ENCODE measurements around the gene PIP5KL1.

PIP5KL1 gene

DNA sequence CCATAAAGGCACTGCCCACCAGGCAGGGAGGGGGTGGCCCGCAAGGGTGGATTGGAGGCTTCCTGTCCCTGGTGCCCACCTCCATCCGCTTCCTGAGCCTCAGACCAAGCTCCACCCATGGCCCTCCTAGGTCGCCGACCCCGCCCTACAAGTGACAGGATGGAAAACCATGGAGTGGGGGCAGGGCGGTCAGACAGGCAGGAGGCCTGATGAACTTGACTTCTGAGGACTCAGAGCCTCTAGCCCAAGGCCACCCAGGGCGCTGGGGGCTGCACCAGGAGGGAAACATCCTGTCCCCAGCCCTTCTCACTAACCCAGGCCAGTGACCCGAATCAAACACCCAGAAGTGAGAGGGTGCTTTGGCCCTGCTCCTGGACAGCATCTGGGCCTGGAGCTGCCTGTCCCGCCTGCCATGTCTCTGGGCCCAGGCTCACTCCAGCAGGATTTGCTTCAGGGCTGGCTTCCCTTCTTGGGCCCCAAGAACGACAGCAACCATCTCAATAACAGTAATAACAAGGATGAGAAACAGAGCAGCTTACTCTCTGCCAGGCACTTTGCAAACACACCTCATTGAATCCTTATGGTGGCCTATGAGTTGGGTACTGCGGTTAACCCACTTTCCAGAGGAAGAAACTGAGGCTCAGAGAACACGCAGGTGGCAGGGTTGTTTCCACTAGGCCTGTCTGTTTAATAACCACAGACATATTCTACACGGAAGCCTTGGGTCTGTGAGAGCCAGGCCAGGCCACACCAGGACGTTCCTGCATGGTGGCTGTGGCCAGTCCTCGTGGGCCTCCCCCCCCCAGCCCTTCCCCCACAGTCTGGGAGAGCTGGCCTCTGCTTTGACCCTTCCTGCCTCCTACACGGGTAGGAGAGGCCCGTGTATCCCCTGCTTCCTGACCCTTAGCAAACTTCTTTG, 26.8 kb downstream of the PIP5KL1 start:
- Histone ChIP-seq H3K27ac (ENCODE audit: low read length, poor library complexity, severe bottlenecking) (peak overlapping the region; percentile 48), H3K9ac (ENCODE audit: low read length) (peak overlapping the region; percentile 70), H3K23ac (ENCODE audit: low read length in 2 of 2) (no peak overlapping the region), H2BK120ac (ENCODE audit: low read depth, low read length) (peak overlapping the region; percentile 71), H2BK12ac (ENCODE audit: low read length in 2 of 2) (peak overlapping the region; percentile 79 to 91), H2BK5ac (ENCODE audit: low read depth, low read length, poor library complexity, severe bottlenecking) (no peak overlapping the region), H3K18ac (ENCODE audit: low read depth in 1 of 2, low read length in 2 of 2) (peak overlapping the region; percentile 91 to 92), H4K91ac (ENCODE audit: low read length) (peak overlapping the region; percentile 92), H2AK5ac (ENCODE audit: low read length, severe bottlenecking) (peak overlapping the region; percentile 30), H3K4me2 (ENCODE audit: low read length, poor library complexity, severe bottlenecking) (no peak overlapping the region), H3K36me3 (ENCODE audit: control insufficient read depth in 1 of 2, insufficient read depth in 2 of 2, low read depth in 1 of 2, low read length in 2 of 2) (peaks cover 12 to 14% of the 10 kb centered on the region in 2 experiments), H3K4me3 (ENCODE audit: insufficient read depth in 1 of 2, low read depth in 1 of 2, low read length in 2 of 2) (no peak overlapping the region), H3K14ac (ENCODE audit: low read length in 2 of 2) (peak overlapping the region in 1 of 2 experiments; percentile 93), H3K4ac (ENCODE audit: low read depth in 1 of 2, low read length in 2 of 2) (peak overlapping the region; percentile 61 to 90), H2AFZ (ENCODE audit: low read depth, low read length) (no peak overlapping the region), H2BK15ac (ENCODE audit: low read depth, poor library complexity, severe bottlenecking) (peak overlapping the region; percentile 92), H3K9me3 (ENCODE audit: control insufficient read depth, low read length) (no peaks in the 10 kb centered on the region), H3K4me1 (ENCODE audit: control insufficient read depth, insufficient read depth, low read depth, low read length) (peaks cover 28% of the 10 kb centered on the region), H3K27me3 (ENCODE audit: control insufficient read depth in 1 of 2, insufficient read depth in 1 of 2, low read length in 2 of 2) (no peaks in the 10 kb centered on the region), H3K79me1 (replicated peaks; ENCODE audit: low read length, poor library complexity, severe bottlenecking) (peaks cover 2% of the 10 kb centered on the region), H4K8ac (ENCODE audit: low read length) (peak overlapping the region; percentile 85)
- peak; percentile 51 for DNase-seq
- 29% methylated on average over 16 of the region's 17 CpGs for WGBS

DNA sequence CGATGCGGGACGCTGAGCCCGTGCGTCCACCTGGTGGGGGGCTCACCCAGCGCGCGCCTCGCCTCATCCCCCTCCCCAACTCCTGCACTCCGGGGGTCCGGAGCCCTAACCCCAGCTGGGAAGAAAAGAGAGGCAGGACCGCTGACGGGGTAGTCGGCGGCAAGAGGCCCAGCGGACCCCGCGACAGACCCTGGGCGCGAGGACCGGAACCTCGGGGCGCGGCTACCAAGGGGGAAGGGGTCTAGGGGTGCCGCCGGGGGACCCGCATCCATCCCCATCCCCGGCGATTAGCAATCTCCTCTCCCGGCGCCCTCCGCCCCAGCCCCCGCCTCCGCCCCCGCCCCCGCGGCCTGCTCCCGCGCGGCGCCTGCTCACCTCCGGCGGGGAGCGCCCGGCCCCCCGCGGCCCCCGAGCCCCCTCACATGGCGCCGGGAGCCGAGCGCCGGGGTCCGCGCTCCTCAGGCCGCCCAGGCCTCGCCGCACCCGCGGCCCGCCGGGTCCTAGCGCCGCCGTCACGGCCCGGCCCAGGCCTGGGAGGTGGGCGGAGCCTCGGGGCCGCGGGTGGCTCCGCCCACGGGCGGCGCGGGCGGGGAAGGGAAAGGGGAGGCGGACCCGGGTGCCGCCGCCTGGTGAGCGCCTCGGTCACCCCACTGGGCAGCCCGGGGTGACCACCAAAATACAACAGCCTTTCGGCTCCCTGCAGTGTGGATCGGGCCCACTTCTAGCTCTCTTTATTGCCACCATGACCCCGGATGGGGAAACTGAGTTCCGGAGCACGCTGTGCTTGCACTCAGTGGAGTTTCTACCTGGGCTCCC, 31.2 kb downstream of the PIP5KL1 start, which contains the start of gene ST6GALNAC6:
ST6GALNAC6 (minus strand) TSS at position 476 of the 816 bp plus-strand sequence. CDS start 1,622 bp downstream, outside the sequence.
- 3% methylated on average over 48 of the region's 89 CpGs for WGBS

DNA sequence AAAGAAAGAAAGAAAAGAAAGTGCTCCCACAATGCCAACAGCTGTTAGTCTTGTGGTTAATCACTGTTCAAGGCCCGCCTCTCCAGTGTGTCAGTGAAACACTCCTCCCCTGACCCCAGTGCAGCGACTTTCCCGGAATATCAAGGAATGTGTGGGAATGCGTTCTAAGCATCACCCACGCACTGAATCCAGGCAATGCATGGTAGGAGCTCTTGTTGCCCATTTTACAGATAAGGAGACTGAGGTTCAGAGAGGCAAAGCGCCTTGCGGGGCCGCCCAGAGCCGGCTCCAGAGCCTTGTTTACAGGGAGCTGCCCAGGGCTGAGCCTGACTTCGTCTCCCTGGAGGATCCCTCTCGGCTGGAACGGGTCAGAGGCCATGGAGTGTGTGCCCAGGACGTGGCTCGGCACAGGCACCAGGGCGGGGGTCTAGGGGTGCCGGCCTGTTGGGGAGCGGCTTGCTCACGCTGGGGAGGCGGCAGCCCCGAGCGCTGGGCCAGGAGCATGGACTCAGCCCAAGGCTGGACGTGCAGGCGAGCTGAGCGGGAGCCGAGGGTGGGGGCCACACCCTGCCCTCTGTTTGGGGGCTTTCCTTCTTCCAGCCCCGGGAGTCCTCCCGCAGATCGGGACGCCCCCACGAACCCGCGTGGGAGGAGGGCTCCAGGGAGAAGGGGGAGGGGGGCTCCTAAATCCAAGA, 32.0 kb downstream of the PIP5KL1 start:
- WGBS: 8% methylated on average over 24 of the region's 32 CpGs
- H4K91ac ChIP-seq (ENCODE audit: low read length): peak overlapping the region; percentile 98
- peak overlapping the region; percentile 58 to 78 for H3K14ac ChIP-seq (ENCODE audit: low read length in 2 of 2)
- peak overlapping the region; percentile 38 to 94 for H2BK12ac ChIP-seq (ENCODE audit: low read length in 2 of 2)
- peak overlapping the region; percentile 98 to 100 for H3K4ac ChIP-seq (ENCODE audit: low read depth in 1 of 2, low read length in 2 of 2)
- H2AK5ac ChIP-seq (ENCODE audit: low read length, severe bottlenecking): no peak overlapping the region
- peaks cover 37% of the 10 kb centered on the region for H3K4me1 ChIP-seq (ENCODE audit: control insufficient read depth, insufficient read depth, low read depth, low read length)
- peaks cover 35 to 36% of the 10 kb centered on the region in 2 experiments for H3K36me3 ChIP-seq (ENCODE audit: control insufficient read depth in 1 of 2, insufficient read depth in 2 of 2, low read depth in 1 of 2, low read length in 2 of 2)
- peak overlapping the region; percentile 84 to 90 for H3K4me3 ChIP-seq (ENCODE audit: insufficient read depth in 1 of 2, low read depth in 1 of 2, low read length in 2 of 2)
- peak overlapping the region; percentile 95 to 97 for H3K18ac ChIP-seq (ENCODE audit: low read depth in 1 of 2, low read length in 2 of 2)
- H3K27ac ChIP-seq (ENCODE audit: low read length, poor library complexity, severe bottlenecking): peak overlapping the region; percentile 77
- peak overlapping the region; percentile 97 for H2BK120ac ChIP-seq (ENCODE audit: low read depth, low read length)
- peak overlapping the region; percentile 68 for H2AFZ ChIP-seq (ENCODE audit: low read depth, low read length)
- peak overlapping the region; percentile 98 for H3K9ac ChIP-seq (ENCODE audit: low read length)
- peak; percentile 94 for DNase-seq
- H3K9me3 ChIP-seq (ENCODE audit: control insufficient read depth, low read length): no peaks in the 10 kb centered on the region
- H2BK5ac ChIP-seq (ENCODE audit: low read depth, low read length, poor library complexity, severe bottlenecking): peak overlapping the region; percentile 85
- H3K4me2 ChIP-seq (ENCODE audit: low read length, poor library complexity, severe bottlenecking): peak overlapping the region; percentile 62
- H3K79me1 ChIP-seq (replicated peaks; ENCODE audit: low read length, poor library complexity, severe bottlenecking): peaks cover 30% of the 10 kb centered on the region
- H3K27me3 ChIP-seq (ENCODE audit: control insufficient read depth in 1 of 2, insufficient read depth in 1 of 2, low read length in 2 of 2): no peaks in the 10 kb centered on the region
- H2BK15ac ChIP-seq (ENCODE audit: low read depth, poor library complexity, severe bottlenecking): peak overlapping the region; percentile 94
- H4K8ac ChIP-seq (ENCODE audit: low read length): peak overlapping the region; percentile 92
- peak overlapping the region in 1 of 2 experiments; percentile 86 for H3K23ac ChIP-seq (ENCODE audit: low read length in 2 of 2)

More for the DNA sequence above, 31.2 kb downstream of the PIP5KL1 start, which contains the start of gene ST6GALNAC6:
- Histone ChIP-seq H3K4me1 (ENCODE audit: control insufficient read depth, insufficient read depth, low read depth, low read length) (peaks cover 44% of the 10 kb centered on the region), H3K9ac (ENCODE audit: low read length) (peak within 1 kb of the TSS; percentile 98), H3K4ac (ENCODE audit: low read depth in 1 of 2, low read length in 2 of 2) (peak within 1 kb of the TSS; percentile 98 to 100), H4K8ac (ENCODE audit: low read length) (peak within 1 kb of the TSS; percentile 92), H3K36me3 (ENCODE audit: control insufficient read depth in 1 of 2, insufficient read depth in 2 of 2, low read depth in 1 of 2, low read length in 2 of 2) (peaks cover 28 to 29% of the 10 kb centered on the region in 2 experiments), H3K23ac (ENCODE audit: low read length in 2 of 2) (peak within 1 kb of the TSS in 1 of 2 experiments; percentile 86), H3K4me3 (ENCODE audit: insufficient read depth in 1 of 2, low read depth in 1 of 2, low read length in 2 of 2) (peak within 1 kb of the TSS; percentile 84 to 90), H3K4me2 (ENCODE audit: low read length, poor library complexity, severe bottlenecking) (peak within 1 kb of the TSS; percentile 86), H2BK12ac (ENCODE audit: low read length in 2 of 2) (peak within 1 kb of the TSS; percentile 69 to 94), H2BK120ac (ENCODE audit: low read depth, low read length) (peak within 1 kb of the TSS; percentile 97), H3K9me3 (ENCODE audit: control insufficient read depth, low read length) (no peaks in the 10 kb centered on the region), H3K14ac (ENCODE audit: low read length in 2 of 2) (peak within 1 kb of the TSS; percentile 58 to 78), H2AK5ac (ENCODE audit: low read length, severe bottlenecking) (peak within 1 kb of the TSS; percentile 25), H3K27me3 (ENCODE audit: control insufficient read depth in 1 of 2, insufficient read depth in 1 of 2, low read length in 2 of 2) (no peaks in the 10 kb centered on the region), H2BK5ac (ENCODE audit: low read depth, low read length, poor library complexity, severe bottlenecking) (peak within 1 kb of the TSS; percentile 85), H4K91ac (ENCODE audit: low read length) (peak within 1 kb of the TSS; percentile 98), H3K79me1 (replicated peaks; ENCODE audit: low read length, poor library complexity, severe bottlenecking) (peaks cover 23% of the 10 kb centered on the region), H3K18ac (ENCODE audit: low read depth in 1 of 2, low read length in 2 of 2) (peak within 1 kb of the TSS; percentile 95 to 97), H2BK15ac (ENCODE audit: low read depth, poor library complexity, severe bottlenecking) (peak within 1 kb of the TSS; percentile 94), H3K27ac (ENCODE audit: low read length, poor library complexity, severe bottlenecking) (peak within 1 kb of the TSS; percentile 77), H2AFZ (ENCODE audit: low read depth, low read length) (peak within 1 kb of the TSS; percentile 68)
- DNase-seq: peak; percentile 77
